ENCODE measurements around the gene NCOA7.

- peak; percentile 91 for TF ChIP-seq POLR2AphosphoS5 (IDR thresholded peaks at IDR 0.05)
- TF ChIP-seq CTCF (IDR thresholded peaks at IDR 0.05): no peak
- TF ChIP-seq POLR2A (IDR thresholded peaks at IDR 0.05): peak; percentile 37 to 46
These were observed 10.0 kb upstream of the NCOA7 start for GRCh38 chr6:125780540-125781313.
